SK-N-SH (cell line): Measurements from ENCODE around the gene ASIC2. TPM values are rescaled to one million over a fixed set of nuclear protein-coding genes. Genes with fewer than 3 reads are reported as not detected.

Experiments used
- CTCF ChIA-PET: fragments of 300-600, 350-600 bp; formaldehyde crosslinking; extraction: SDS; loops from one replicate; lab custom pipeline; 2021; lab: Yijun Ruan, JAX
- POLR2A ChIA-PET: fragments of 350-600 bp; sonication (Branson Sonifier 250); formaldehyde crosslinking; extraction: SDS; loops from one replicate; lab custom pipeline; 2020; ENCODE audit warnings: antibody characterized with exemption, inconsistent platforms; lab: Yijun Ruan, JAX
- DNase-seq: peaks from one replicate; pipeline ENCODE4 v3.0.0; 2012
- H2AFZ ChIP-seq: fragments of 200-600 bp; sonication (generic); 2 replicates; pipeline ENCODE4 v1.8.1; 2016; ENCODE audit warnings: antibody characterized with exemption, mild to moderate bottlenecking, low read depth
- H3F3A ChIP-seq: fragments of 200-600 bp; sonication (generic); replicated peaks from 2 replicates; pipeline ENCODE3; 2016; ENCODE audit warnings: antibody characterized with exemption, mild to moderate bottlenecking; ENCODE audit not compliant: insufficient read depth
- H3K27ac ChIP-seq, 2 experiments: fragments of 200-500 bp in 1 of 2; fragments of 200-600 bp in 1 of 2; sonication (Bioruptor generic) in 1 of 2; sonication (generic), shearing (Covaris generic) in 1 of 2; 2 replicates each; pipeline versions ENCODE4 v1.5.1 to v1.6.1; 2014 to 2016; ENCODE audit warnings: low read depth in 2 of 2, inconsistent platforms in 1 of 2, low read length in 1 of 2, mild to moderate bottlenecking in 1 of 2, mixed read lengths in 1 of 2
- H3K27me3 ChIP-seq: fragments of 200-600 bp; sonication (generic), shearing (Covaris generic); 2 replicates; pipeline ENCODE4 v1.6.1; 2016; ENCODE audit warnings: mixed run types; ENCODE audit not compliant: insufficient read depth
- H3K36me3 ChIP-seq, 2 experiments: fragments of 200-500 bp in 1 of 2; fragments of 200-600 bp in 1 of 2; sonication (Bioruptor generic) in 1 of 2; sonication (generic) in 1 of 2; replicated peaks in 1 of 2; 2 replicates each; pipeline versions ENCODE3 to v1.5.1; 2014 to 2016; ENCODE audit warnings: low read length in 1 of 2, mild to moderate bottlenecking in 1 of 2; ENCODE audit not compliant: insufficient read depth in 2 of 2, control insufficient read depth in 1 of 2
- H3K4me1 ChIP-seq, 2 experiments: fragments of 200-500 bp in 1 of 2; fragments of 200-600 bp in 1 of 2; sonication (Bioruptor generic) in 1 of 2; sonication (generic), shearing (Covaris generic) in 1 of 2; 2 replicates each; pipeline versions ENCODE4 v1.5.1 to v1.6.1; 2014 to 2016; ENCODE audit warnings: low read depth in 1 of 2, low read length in 1 of 2, mixed run types in 1 of 2; ENCODE audit not compliant: insufficient read depth in 2 of 2, control insufficient read depth in 1 of 2
- H3K4me2 ChIP-seq: fragments of 200-600 bp; sonication (generic), shearing (Covaris generic); 2 replicates; pipeline ENCODE4 v1.6.1; 2017; ENCODE audit warnings: mixed run types
- H3K4me3 ChIP-seq, 2 experiments: fragments of 200-500 bp in 1 of 2; fragments of 200-600 bp in 1 of 2; sonication (Bioruptor generic) in 1 of 2; sonication (generic), shearing (Covaris generic) in 1 of 2; 2 replicates each; pipeline versions ENCODE4 v1.5.1 to v1.8.1; 2014 to 2016; ENCODE audit warnings: low read depth in 2 of 2, inconsistent platforms in 1 of 2, low read length in 1 of 2, mild to moderate bottlenecking in 1 of 2, mixed read lengths in 1 of 2, moderate library complexity in 1 of 2
- H3K79me2 ChIP-seq: fragments of 200-600 bp; sonication (generic); 2 replicates; pipeline ENCODE4 v1.8.1; 2017; ENCODE audit warnings: mild to moderate bottlenecking; ENCODE audit not compliant: insufficient read depth
- H3K9ac ChIP-seq: fragments of 200-600 bp; sonication (generic); 2 replicates; pipeline ENCODE4 v1.6.1; 2017; ENCODE audit warnings: mixed run types
- H3K9me2 ChIP-seq: fragments of 200-600 bp; sonication (generic); 2 replicates; pipeline ENCODE4 v1.6.1; 2017; ENCODE audit warnings: mixed run types
- H3K9me3 ChIP-seq: fragments of 200-600 bp; sonication (generic); 2 replicates; pipeline ENCODE4 v1.6.1; 2017; ENCODE audit warnings: mixed run types, mild to moderate bottlenecking, moderate library complexity
- H4K20me1 ChIP-seq: fragments of 200-600 bp; sonication (generic); 2 replicates; pipeline ENCODE4 v1.6.1; 2017; ENCODE audit warnings: mild to moderate bottlenecking, mixed run types; ENCODE audit not compliant: insufficient read depth
- EP300 ChIP-seq, 2 experiments: IDR thresholded peaks; 2 replicates each; pipeline versions ENCODE4 v1.4.0 to v1.6.1; 2012; ENCODE audit warnings: borderline replicate concordance in 1 of 2, low read depth in 1 of 2, low read length in 1 of 2
- EZH2phosphoT487 ChIP-seq: fragments of 200-600 bp; sonication (generic); IDR thresholded peaks from 2 replicates; pipeline ENCODE4 v1.6.1; 2017; ENCODE audit warnings: low read depth, mixed run types, mild to moderate bottlenecking, antibody characterized with exemption, moderate library complexity, borderline replicate concordance
- FOXM1 ChIP-seq: IDR thresholded peaks from 2 replicates; pipeline ENCODE4 v1.4.0; 2012; ENCODE audit warnings: low read depth, mild to moderate bottlenecking
- GATA2 ChIP-seq: sonication (generic); formaldehyde crosslinking; IDR thresholded peaks from 2 replicates; pipeline ENCODE4 v1.5.0; 2020; ENCODE audit warnings: mild to moderate bottlenecking, missing genetic modification reagents
- MEF2A ChIP-seq: IDR thresholded peaks from 2 replicates; pipeline ENCODE4 v1.4.0; 2012; ENCODE audit warnings: low read depth, borderline replicate concordance
- NFIC ChIP-seq: IDR thresholded peaks from 2 replicates; pipeline ENCODE4 v1.4.0; 2012; ENCODE audit warnings: borderline replicate concordance
- POLR2AphosphoS5 ChIP-seq: IDR thresholded peaks from 2 replicates; pipeline ENCODE4 v1.6.1; 2012; ENCODE audit warnings: low read depth, low read length
- RAD21 ChIP-seq: IDR thresholded peaks from 2 replicates; pipeline ENCODE4 v1.6.1; 2012; ENCODE audit warnings: mild to moderate bottlenecking, low read length
- RXRA ChIP-seq: IDR thresholded peaks from 2 replicates; pipeline ENCODE4 v1.4.0; 2012; ENCODE audit warnings: low read depth, mild to moderate bottlenecking, borderline replicate concordance
- SIN3A ChIP-seq: IDR thresholded peaks from 2 replicates; pipeline ENCODE4 v1.6.1; 2012; ENCODE audit warnings: low read depth, mild to moderate bottlenecking, low read length, moderate library complexity, borderline replicate concordance
- TAF1 ChIP-seq: IDR thresholded peaks from 2 replicates; pipeline ENCODE4 v1.6.1; 2012; ENCODE audit warnings: low read depth, mild to moderate bottlenecking, low read length, moderate library complexity, borderline replicate concordance
- TCF12 ChIP-seq: IDR thresholded peaks from 2 replicates; pipeline ENCODE4 v1.4.0; 2012
- TEAD4 ChIP-seq: IDR thresholded peaks from 2 replicates; pipeline ENCODE4 v1.4.0; 2012; ENCODE audit warnings: mild to moderate bottlenecking, borderline replicate concordance; ENCODE audit not compliant: insufficient read depth
- YY1 ChIP-seq: IDR thresholded peaks from 2 replicates; pipeline ENCODE4 v1.4.0; 2012; ENCODE audit warnings: low read depth, mild to moderate bottlenecking
- WGBS: methylation state at CpG from one replicate; pipeline ENCODE4 v1.1.6; 2017; ENCODE audit warnings: low lambda C conversion rate; 5-methylcytosine and 5-hydroxymethylcytosine counted together
- polyA plus RNA-seq, 3 experiments: library from polyadenylated mRNA; depleted of rRNA; stranded (reverse); fragments of >200 nt; gene quantifications; 2 replicates each; pipeline ENCODE4 v1.2.3, GENCODE V29; 2012
- TF ChIP-seq, protein P1 (sequence below): IDR thresholded peaks from 2 replicates; pipeline ENCODE4 v1.4.0; 2012; ENCODE audit warnings: low read depth
- TF ChIP-seq, protein P2 (sequence below): fragments of 150-350 bp; IDR thresholded peaks from 2 replicates; pipeline ENCODE4 v1.6.1; 2017; ENCODE audit warnings: antibody characterized with exemption, low read length, low read depth, borderline replicate concordance
- TF ChIP-seq, protein P3 (sequence below): IDR thresholded peaks from 2 replicates; pipeline ENCODE4 v1.6.1; 2012; ENCODE audit warnings: mild to moderate bottlenecking, low read depth, low read length, moderate library complexity
- TF ChIP-seq, protein P4 (sequence below): fragments of 150-350 bp; IDR thresholded peaks from 2 replicates; pipeline ENCODE4 v1.6.1; 2016; ENCODE audit warnings: mild to moderate bottlenecking, low read depth, low read length
- TF ChIP-seq, protein P5 (sequence below): fragments of 200-600 bp; sonication (generic); IDR thresholded peaks from 2 replicates; pipeline ENCODE4 v1.6.1; 2017; ENCODE audit warnings: antibody characterized with exemption, mild to moderate bottlenecking, moderate library complexity

Gene ASIC2
- polyA plus RNA-seq, 1 of the 3 experiments (the other 2 are of a cell fraction): 0.08 TPM

DNA sequence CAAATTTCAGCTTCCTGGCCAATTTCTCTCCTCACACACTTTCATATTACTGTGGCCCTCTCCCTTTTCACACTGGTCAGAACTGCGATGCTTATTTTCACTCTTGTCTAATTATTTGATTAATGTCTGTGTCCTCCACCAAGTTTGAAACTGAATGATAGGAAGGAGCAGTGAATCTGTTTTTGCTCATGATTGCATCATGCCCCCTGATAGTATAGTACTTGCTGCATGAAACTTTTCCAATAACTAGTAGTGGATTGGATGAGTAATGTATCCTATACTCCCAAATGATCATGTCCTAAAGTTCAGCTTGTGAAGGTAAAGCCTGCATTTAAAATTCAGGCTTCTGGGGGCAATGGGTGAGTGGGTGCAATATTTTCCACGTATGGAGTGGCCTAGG, 121.2 kb downstream of the ASIC2 start:
- Histone ChIP-seq H4K20me1 (no peaks in the 10 kb centered on the region), H3K4me3 (no peak overlapping the region), H3K9ac (no peak overlapping the region), H3K27ac (no peak overlapping the region), H3K27me3 (no peaks in the 10 kb centered on the region; the same call in 1 of the 2 replicates), H3K79me2 (no peaks in the 10 kb centered on the region), H3F3A (no peaks in the 10 kb centered on the region), H3K4me2 (no peak overlapping the region), H3K36me3 (no peaks in the 10 kb centered on the region), H2AFZ (no peak overlapping the region), H3K9me3 (no peaks in the 10 kb centered on the region), H3K9me2 (no peaks in the 10 kb centered on the region), H3K4me1 (peaks cover 0 to 8% of the 10 kb centered on the region in 2 experiments; a peak in 1 of 4 replicates)
- no peak for DNase-seq
- ChIA-PET CTCF (no interaction called here), POLR2A (no interaction called here)
- TF ChIP-seq SIN3A (no peak), RAD21 (no peak), YY1 (no peak), EP300 (IDR thresholded peaks at IDR 0.05; ENCODE audit: borderline replicate concordance in 1 of 2, low read depth in 1 of 2, low read length in 1 of 2) (no peak)
- TF ChIP-seq, protein P1, sequence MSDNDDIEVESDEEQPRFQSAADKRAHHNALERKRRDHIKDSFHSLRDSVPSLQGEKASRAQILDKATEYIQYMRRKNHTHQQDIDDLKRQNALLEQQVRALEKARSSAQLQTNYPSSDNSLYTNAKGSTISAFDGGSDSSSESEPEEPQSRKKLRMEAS: no peak
- TF ChIP-seq, protein P2, sequence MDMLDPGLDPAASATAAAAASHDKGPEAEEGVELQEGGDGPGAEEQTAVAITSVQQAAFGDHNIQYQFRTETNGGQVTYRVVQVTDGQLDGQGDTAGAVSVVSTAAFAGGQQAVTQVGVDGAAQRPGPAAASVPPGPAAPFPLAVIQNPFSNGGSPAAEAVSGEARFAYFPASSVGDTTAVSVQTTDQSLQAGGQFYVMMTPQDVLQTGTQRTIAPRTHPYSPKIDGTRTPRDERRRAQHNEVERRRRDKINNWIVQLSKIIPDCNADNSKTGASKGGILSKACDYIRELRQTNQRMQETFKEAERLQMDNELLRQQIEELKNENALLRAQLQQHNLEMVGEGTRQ: no peak
- WGBS: 22% methylated on average over 2 of the region's 2 CpGs

DNA sequence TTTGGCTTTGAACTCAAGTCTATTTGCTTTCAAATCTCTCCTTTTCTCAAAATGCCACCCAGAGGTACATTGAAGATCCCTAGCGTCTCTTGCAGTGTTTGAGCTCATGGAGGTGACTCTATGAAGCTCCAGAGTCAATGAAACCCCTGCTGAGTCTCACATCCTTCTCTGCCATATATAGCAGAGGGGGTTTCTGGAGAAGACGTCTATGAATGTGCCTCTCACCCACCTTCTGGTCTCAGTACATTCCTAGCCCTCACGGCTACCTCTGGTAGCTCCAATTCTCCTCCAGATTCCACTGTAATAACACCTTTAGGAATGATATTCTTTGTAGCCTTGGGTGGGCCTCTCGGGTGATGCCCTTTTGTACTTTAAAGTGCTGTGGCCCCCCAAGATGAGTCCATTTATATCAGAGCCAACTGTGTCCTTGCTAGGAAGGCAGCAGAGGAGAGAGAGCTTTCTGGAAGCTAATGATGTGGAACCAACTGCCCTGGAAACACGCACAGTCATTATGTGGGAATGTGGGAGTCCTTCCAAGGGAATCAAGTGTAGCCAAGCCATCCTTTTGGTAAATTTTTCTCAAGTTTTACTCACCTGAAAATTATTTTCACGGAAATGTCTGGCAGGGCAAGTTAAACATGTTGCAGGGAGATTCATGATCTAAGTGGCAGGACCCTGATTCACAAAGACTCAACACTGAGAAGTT, 123.4 kb downstream of the ASIC2 start:
- Histone ChIP-seq H2AFZ (no peak overlapping the region), H3K9me2 (no peaks in the 10 kb centered on the region), H3K27ac (peak overlapping the region in 1 of 2 experiments; percentile 35; a peak in 1 of 4 replicates), H3K4me2 (peak overlapping the region; percentile 3; the same call in 1 of the 2 replicates), H4K20me1 (no peaks in the 10 kb centered on the region), H3K9me3 (no peaks in the 10 kb centered on the region), H3F3A (no peaks in the 10 kb centered on the region), H3K9ac (no peak overlapping the region), H3K4me1 (peaks cover 0 to 8% of the 10 kb centered on the region in 2 experiments; a peak in 1 of 4 replicates), H3K4me3 (no peak overlapping the region), H3K36me3 (no peaks in the 10 kb centered on the region), H3K27me3 (no peaks in the 10 kb centered on the region), H3K79me2 (no peaks in the 10 kb centered on the region)
- ChIA-PET CTCF (interaction anchor here (1.5 kb wide), 1 partner anchor 9 kb away, joined by 4 read pairs; no protein-coding TSS in a partner anchor), POLR2A (no interaction called here)
- WGBS: 21% methylated on average over 6 of the region's 6 CpGs
- DNase-seq: no peak
- no peak for TF ChIP-seq RXRA
- TF ChIP-seq NFIC: no peak
- no peak for TF ChIP-seq FOXM1
- TF ChIP-seq, protein P3, sequence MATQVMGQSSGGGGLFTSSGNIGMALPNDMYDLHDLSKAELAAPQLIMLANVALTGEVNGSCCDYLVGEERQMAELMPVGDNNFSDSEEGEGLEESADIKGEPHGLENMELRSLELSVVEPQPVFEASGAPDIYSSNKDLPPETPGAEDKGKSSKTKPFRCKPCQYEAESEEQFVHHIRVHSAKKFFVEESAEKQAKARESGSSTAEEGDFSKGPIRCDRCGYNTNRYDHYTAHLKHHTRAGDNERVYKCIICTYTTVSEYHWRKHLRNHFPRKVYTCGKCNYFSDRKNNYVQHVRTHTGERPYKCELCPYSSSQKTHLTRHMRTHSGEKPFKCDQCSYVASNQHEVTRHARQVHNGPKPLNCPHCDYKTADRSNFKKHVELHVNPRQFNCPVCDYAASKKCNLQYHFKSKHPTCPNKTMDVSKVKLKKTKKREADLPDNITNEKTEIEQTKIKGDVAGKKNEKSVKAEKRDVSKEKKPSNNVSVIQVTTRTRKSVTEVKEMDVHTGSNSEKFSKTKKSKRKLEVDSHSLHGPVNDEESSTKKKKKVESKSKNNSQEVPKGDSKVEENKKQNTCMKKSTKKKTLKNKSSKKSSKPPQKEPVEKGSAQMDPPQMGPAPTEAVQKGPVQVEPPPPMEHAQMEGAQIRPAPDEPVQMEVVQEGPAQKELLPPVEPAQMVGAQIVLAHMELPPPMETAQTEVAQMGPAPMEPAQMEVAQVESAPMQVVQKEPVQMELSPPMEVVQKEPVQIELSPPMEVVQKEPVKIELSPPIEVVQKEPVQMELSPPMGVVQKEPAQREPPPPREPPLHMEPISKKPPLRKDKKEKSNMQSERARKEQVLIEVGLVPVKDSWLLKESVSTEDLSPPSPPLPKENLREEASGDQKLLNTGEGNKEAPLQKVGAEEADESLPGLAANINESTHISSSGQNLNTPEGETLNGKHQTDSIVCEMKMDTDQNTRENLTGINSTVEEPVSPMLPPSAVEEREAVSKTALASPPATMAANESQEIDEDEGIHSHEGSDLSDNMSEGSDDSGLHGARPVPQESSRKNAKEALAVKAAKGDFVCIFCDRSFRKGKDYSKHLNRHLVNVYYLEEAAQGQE: no peak
- TF ChIP-seq, protein P4, sequence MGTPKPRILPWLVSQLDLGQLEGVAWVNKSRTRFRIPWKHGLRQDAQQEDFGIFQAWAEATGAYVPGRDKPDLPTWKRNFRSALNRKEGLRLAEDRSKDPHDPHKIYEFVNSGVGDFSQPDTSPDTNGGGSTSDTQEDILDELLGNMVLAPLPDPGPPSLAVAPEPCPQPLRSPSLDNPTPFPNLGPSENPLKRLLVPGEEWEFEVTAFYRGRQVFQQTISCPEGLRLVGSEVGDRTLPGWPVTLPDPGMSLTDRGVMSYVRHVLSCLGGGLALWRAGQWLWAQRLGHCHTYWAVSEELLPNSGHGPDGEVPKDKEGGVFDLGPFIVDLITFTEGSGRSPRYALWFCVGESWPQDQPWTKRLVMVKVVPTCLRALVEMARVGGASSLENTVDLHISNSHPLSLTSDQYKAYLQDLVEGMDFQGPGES: no peak
- TF ChIP-seq MEF2A: no peak
- TF ChIP-seq TEAD4: no peak
- TF ChIP-seq TCF12: no peak
- no peak for TF ChIP-seq EZH2phosphoT487
- no peak for TF ChIP-seq GATA2 (CRISPR knock-in tag)
- TF ChIP-seq POLR2AphosphoS5: no peak
- TF ChIP-seq, protein P5, sequence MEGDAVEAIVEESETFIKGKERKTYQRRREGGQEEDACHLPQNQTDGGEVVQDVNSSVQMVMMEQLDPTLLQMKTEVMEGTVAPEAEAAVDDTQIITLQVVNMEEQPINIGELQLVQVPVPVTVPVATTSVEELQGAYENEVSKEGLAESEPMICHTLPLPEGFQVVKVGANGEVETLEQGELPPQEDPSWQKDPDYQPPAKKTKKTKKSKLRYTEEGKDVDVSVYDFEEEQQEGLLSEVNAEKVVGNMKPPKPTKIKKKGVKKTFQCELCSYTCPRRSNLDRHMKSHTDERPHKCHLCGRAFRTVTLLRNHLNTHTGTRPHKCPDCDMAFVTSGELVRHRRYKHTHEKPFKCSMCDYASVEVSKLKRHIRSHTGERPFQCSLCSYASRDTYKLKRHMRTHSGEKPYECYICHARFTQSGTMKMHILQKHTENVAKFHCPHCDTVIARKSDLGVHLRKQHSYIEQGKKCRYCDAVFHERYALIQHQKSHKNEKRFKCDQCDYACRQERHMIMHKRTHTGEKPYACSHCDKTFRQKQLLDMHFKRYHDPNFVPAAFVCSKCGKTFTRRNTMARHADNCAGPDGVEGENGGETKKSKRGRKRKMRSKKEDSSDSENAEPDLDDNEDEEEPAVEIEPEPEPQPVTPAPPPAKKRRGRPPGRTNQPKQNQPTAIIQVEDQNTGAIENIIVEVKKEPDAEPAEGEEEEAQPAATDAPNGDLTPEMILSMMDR: no peak
- TF ChIP-seq TAF1: no peak
